HG02852 (cell line): Measurements from ENCODE around the gene C11orf71.
A peak's percentile ranks its signal among the peaks of the same experiment; 100 is the strongest.

ENCODE experiments used
- ATAC-seq: cut with Tn5 transposase; IDR thresholded peaks from one replicate; pipeline ENCODE4 v1.9.1; 2021; ENCODE audit warnings: mild to moderate bottlenecking, moderate library complexity; ENCODE audit not compliant: unreplicated experiment

The C11orf71 gene, protein sequence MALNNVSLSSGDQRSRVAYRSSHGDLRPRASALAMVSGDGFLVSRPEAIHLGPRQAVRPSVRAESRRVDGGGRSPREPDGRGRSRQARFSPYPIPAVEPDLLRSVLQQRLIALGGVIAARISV

DNA sequence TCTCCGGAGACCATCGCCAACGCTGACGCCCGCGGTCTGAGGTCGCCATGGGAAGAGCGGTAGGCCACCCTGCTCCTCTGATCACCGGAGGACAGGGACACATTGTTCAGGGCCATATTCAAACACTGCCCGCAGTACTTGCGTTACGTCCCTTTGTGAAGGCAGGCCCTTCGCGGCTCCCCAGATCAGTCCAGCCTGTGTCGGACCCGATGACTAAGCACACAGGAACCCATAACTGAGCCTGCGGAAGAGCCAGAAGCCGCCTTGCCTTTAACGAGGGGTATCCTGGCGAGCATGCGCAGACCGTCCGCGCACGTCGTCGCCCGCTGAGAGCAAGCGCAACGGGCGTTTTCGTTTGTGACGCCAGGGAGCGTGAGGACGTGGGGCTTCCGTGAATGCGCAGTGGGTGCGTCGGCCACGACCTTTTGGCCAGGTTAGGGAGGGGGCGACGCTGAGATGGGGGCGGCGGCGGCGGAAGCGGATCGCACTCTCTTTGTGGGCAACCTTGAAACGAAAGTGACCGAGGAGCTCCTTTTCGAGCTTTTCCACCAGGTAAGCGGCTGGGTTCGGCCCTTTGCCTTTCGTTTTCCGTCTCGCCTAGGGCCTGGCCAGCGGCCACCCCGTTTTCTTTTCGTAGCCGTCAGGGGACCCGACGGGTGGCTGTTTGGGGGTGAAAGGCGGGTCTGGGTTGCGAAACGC is at the start of gene C11orf71, which contains the start of gene RBM7:
Gene C11orf71, minus strand, starts transcription at position 296 of the 699 bp plus-strand sequence. Its CDS starts 180 bp downstream, at position 116.
Gene RBM7, plus strand, starts transcription at position 451 of the 699 bp plus-strand sequence. Its CDS starts 6 bp downstream, at position 457.
- ATAC-seq: peak; percentile 86

DNA sequence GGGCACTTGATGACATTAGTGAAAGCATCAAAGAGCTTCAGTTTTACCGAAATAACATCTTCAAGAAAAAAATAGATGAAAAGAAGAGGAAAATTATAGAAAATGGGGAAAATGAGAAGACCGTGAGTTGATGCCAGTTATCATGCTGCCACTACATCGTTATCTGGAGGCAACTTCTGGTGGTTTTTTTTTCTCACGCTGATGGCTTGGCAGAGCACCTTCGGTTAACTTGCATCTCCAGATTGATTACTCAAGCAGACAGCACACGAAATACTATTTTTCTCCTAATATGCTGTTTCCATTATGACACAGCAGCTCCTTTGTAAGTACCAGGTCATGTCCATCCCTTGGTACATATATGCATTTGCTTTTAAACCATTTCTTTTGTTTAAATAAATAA is 49.5 kb upstream of the C11orf71 start:
- ATAC-seq: no peak

DNA sequence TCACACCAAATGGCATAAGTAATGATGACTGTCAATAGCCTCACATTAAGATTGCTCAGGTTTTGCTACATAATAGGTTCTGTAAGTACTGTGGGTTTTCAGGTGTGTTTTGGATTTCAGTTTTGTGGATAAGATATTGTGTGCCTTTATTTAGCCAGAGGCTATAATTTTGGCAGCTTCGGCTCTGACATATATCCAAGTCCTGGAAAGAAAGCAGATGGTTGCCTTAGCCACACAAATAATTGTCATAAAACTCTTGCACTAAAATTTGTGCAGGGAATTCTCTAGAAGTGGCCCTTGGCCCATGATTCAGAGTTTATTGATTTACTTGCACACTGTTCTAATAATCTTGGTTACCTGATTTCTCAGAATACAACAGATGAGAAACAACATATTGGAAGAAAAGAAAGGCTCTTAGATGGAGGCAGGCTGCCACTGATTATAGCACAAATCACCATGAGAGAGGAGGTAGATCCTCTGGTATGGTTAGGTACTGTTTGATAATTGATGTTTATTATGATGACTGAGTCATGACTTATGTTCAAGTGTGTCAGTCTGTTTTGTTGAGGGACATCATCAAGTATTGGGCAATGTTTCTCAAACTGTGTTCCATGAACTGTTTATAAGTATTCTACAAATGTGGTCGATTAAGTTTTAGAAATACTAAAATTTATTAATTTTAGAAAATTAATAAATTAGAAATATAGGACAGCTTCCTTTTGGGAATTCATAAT is 48.6 kb upstream of the C11orf71 start:
- no peak for ATAC-seq

DNA sequence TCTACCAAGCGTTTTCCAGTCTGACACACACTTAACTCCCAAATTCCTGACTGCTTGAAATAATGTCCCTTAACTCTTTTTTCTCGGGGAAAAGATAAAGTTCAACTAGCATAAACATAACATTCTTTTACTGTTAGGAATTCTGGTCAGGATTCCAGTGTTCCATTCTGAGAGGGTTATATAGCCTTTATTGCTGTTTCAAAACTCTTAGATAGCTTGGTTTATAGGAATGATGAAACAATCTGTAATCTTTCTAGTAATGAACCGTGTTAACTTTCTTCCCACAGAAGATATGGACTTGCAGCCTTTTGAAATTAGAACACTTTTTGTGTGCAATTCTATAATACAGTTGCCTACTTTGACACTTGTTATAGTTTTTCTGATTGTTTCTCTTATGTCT is 47.6 kb upstream of the C11orf71 start:
- no peak for ATAC-seq

DNA sequence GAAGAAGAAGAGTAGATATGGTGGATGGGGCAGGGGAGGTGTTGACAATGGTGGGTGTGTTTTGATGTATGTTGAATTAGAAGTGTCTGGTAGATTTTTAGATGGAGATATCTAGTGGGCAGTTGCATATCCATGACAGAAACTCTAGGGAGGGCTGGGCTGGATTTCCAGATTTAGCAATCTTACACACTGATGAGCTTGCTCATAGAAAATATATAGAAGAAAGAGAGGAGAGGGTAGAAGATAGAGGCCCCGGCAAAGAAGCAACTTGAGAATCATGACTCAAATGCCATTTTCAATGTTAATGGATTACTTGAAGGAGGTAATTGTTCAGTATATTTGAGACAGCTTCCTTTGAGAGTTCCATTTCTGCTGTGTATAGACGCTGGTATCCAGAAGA is 47.1 kb upstream of the C11orf71 start:
- ATAC-seq: no peak

DNA sequence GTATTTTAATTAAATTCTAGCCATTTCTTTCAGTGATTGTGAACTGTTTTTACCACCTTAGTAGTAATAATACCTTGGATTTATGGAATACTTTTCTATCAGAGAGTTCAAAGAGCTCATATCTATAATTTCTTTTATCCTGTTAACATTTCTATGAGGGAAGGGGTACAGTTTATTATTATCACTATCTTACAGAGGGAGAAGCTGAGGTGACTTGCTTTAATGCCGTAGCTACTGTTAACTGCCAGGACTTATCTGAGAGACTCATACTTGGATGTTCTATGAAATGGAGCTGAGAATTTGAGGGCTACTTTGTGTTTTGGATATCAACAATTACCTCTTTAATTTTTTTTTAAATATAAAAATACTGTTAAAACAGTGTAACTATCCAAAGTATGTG is 42.2 kb upstream of the C11orf71 start:
- no peak for ATAC-seq

DNA sequence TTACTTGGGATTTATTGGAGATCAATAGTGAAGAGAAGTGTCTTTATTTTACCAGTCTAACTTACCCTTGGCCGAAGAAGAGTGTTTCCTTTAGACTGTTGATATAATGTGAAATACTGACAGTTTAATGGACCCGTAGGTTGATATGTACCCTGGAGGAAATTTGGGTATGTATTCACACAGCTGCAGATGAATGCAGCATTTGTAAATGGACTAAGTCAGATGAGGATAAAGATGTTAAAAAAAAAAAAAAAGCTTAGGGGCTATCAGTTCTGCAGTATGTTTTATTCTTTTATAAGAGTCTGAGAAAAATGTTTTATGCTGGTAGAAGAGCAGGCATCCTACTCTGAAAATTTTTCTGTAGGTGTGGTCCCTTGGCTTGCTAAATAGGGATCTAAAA is 41.6 kb upstream of the C11orf71 start:
- no peak for ATAC-seq

DNA sequence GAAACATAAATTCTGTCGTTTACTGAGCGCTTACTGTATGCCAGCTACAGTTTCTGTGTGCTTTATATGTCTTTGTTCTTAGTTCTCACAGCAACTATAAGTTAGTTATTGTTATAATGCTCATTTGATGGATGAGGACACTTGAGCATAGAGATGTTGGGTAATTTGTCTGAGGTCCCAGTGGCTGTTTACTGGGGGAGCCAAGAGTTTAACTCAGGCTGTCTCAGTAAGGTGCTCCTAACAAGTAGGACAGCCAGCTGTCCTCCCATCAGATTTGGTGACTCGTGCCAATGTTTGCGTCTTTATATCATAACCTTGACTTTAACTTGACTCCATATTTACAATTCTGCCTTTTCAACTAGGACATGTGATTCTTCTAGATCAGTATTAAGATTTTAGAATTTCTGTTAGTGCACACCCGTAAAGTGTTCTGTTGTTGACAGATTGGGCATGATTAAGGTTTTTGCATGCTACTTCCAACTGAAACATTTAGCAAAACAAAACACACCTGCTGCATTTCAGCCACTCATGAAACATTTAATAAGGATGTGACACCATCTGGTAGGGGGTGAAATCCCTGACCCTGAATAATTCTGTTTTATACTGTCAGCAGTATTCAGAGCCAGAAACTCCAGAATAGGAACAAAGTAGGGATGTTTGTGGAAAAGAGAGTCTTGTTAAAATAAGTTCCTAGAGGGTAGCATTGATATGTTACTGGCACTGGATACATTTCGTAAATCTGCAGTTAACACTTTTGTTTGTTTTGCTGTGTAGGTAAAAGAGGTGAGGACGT is 40.9 kb upstream of the C11orf71 start:
- ATAC-seq: no peak

DNA sequence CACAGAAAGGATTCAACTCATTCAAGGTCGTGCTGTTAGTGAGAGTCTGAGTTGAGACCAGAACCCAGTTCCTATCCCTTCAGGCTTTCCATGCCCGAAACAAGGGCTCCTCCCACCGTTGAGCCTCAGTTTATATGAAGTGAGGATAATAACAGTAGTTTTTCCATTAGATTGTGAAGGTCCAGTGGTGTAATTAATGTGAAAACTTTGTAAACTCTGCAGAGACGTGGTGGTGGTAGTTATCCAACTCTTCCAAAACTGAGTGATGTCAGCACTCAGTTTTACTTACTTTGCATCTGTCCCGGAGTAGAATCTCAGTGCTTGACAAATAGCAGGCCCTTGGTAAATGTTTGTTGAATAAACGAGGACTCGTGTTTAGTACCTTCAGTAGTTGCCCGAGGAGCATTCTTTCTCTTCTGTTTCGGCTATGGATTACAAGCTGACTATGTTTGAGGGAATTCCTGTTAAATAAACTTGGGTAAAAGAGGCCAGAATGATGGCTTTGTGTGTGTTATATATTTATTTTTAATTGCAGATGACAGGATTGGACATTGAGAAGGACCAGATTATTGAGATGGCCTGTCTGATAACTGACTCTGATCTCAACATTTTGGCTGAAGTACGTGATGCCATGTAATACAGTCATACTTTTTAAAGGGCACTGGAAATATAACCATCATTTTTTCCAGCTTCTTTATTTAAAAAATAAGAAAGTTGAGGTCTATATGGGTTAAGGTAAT is 40.0 kb upstream of the C11orf71 start:
- ATAC-seq: no peak

DNA sequence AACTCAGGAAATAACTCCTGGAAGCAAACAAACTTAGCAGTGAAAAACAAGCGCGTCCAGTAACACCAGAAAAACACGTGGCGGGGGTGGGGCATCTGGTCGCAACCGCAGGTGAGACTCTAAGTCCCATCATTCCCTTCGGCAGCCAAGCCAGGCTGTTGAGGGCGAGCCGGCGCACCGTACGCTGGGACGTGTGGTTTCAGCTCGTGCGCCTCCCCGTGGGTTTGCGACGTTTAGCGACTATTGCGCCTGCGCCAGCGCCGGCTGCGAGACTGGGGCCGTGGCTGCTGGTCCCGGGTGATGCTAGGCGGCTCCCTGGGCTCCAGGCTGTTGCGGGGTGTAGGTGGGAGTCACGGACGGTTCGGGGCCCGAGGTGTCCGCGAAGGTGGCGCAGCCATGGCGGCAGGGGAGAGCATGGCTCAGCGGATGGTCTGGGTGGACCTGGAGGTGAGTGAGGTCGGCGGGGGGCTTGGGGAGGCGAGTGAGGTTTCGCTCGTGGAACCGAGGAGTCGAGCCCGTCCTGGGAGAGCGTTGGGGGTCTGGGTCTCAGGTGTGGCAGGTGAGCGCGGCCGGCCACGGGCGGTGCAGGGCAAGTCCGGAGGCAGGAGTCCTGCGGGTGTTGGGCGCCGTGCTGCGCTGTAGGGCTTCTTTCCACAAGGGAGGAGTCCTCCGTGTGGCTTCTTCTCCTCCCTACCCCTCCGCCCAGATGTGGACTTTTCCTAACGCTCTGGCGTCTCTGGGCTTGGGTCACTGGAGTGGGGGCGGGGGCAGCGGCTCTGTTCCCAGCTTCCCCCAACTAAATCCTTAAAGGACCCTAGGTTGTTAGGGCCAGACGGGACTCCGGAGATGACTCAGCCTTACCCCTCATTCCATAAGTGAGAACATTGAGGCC is 39.2 kb upstream of the C11orf71 start, which contains the start of gene REXO2:
Gene REXO2, plus strand, starts transcription at position 239 of the 892 bp plus-strand sequence. Its CDS starts 62 bp downstream, at position 301.
- peak; percentile 99 for ATAC-seq

DNA sequence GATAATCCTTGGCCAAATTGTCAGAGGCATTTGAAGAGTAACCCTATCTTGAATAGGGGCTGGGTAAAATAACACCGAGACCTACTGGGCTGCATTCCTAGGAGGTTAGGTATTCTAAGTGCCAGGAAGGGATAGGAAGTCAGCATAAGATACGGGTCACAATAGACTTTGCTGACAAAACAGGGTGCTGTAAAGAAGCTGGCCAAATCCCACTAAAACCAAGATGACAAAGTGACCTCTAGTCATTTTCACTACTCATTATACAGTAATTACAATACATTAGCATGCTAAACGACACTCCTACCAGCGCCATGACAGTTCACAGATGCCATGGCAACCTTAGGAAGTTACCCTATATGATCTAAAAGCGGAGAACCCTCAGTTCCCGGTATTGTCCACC is 38.0 kb upstream of the C11orf71 start:
- no peak for ATAC-seq

DNA sequence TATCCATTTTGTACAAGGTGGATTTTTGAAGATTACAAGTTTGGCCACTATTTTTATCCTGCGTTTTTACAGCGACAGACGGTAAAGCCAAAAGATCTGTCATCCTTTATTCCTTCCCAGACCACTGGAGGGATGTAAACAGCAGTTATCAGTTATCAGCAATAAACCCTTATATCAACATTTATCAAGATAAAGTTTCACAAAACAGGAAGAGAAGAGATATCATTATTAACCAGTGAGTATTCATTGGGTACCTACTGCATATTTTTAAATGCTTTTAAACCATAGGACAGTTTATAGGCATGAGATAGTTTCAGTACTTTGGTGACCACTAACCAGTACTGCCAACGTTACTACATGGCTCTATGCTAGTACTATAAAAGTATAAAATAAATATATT is 33.1 kb upstream of the C11orf71 start:
- ATAC-seq: no peak

DNA sequence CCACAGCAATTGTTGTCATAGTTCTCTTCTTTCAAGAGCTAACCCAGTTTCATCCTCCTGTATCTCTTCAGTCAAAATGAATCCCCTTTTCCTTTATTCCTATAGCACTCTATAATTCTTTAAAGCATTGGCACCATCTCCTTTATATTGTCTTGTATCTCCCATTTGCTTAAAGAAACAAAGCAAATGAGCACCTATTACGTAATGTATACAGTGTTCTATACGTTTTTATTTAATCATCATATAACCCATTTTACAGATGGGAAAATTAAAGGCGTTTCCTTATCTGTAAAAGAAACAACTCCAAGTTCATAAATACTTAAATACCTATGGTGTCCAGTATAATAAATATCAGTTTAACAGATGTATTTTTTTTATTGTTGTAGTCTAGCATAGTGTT is 32.6 kb upstream of the C11orf71 start:
- no peak for ATAC-seq

DNA sequence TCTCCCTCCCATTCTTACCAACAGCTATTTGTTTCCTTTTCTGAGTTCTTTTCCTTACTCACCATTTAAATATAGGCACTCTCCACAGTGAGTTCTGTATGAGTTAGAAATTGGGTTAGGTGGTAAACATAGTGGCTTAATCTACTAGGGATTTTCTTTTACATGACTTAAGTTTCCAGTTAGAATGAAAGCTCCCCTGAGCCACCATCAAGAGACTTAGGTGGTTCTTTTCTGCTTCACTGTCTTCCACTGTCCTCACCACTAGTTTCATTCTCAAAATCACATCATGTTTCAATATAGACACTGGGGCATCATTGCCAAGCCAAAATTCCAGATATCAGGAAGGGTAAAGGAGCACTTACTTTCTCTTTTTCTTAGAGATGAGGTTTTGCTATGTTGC is 30.0 kb upstream of the C11orf71 start:
- ATAC-seq: no peak

DNA sequence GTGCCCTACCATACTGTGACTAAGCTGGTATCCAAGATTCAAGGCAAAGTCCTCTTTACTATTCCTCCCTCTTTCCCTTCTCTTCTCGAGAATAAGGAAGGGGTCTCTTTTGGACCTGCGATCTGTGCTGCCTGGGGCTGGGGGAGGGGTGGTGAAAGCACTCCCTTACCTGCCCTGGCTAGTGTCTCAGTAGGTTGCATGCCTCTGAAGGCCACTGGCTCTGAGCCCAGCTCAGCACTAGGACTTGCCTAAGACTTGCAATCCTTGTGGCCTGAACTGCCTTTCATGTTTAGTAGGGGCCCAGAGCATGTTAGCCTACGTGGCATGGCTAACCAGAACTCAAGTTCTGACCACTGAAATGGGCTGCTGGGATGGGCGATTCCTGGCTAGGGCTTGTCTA is 26.0 kb upstream of the C11orf71 start:
- ATAC-seq: no peak

DNA sequence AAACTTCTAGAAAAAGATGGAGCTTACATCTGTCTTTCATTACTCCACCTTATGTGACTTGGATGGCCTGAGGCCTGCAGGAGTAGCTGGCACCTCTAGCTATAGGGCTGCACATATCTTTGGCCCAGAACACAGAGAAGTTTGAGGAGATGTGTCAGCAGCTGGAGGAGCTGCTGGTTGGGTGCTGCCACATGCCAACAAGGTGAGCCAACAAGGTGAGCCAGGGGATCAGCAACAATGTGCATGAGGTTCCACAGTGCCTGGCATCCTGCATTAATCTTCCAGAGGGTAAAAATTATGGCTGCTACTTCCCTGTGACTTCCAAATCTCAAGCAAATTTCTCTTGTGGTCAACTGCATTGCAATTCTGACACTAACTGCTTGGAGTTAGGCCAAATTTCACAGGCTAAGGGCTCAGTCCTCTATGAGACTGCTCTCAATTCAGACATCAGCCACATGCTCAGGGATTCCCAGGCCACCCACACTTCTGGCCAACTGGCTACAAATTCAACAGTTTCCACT is 16.2 kb upstream of the C11orf71 start:
- no peak for ATAC-seq

DNA sequence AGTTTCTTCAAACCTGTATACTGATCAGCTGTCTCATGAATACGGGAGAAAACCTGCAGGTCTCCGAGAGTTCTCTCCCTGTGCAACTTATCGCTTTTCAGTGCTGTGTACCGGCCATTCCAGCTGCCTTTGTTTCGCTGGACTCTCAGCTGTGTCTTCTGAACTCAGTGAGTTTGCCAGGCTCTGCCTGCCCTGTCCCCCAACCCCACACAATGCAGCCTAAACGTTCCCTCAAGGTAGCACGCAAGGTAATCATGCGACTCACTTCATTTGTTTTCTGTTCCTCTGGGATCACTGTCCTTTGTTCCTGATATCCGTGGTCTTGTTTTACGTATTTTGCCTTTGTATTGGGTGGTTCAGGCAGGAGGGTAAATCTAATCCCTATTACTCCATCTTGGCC is 13.6 kb upstream of the C11orf71 start:
- ATAC-seq: no peak

DNA sequence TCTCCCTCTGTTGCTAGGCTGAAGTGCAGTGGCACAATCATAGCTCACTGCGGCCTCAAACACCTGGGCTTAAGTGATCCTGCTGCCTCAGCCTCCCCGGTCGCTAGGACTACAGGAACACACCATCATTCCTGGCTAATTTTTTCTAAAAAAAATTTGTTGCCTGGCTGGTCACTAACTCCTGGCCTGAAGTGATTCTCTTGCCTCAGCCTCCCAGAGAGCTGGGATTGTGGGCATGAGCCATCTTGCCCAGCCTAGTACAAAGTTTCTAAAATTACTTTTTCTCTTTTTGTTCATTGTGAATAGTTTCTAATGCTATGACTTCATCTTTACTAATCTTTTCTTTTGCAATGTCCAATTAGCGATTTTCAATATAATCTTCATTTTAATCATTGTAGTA is 12.6 kb upstream of the C11orf71 start:
- no peak for ATAC-seq

DNA sequence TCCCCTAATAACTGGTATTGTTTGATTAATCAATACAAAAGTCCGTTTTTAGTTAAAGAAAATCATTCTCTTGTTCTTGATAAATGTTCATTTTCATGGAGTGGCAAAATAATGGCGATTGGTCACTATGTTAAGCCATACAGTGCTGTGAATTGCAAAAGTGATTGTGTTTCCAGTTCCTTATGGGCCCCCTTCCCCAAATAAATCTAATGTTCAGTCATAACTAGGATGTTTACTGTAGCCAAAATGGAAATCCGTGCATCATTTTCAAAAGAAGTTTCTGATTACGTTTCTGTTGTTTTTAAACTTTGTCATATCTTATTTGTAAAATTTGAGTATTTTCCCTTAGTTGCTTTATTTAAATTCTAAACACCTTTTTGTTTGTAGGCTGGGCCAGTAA is 1.0 kb upstream of the C11orf71 start:
- no peak for ATAC-seq
